HG03442 (cell line): Measurements from ENCODE around the gene ZNF43.
"Not testable (repeated sequence)": the region's sequence is repeated elsewhere in the genome, so short reads cannot be mapped to it uniquely, and the experiment has no call there.

Experiments used
- ATAC-seq: cut with Tn5 transposase; IDR thresholded peaks from one replicate; pipeline ENCODE4 v1.9.1; 2021; ENCODE audit warnings: mild to moderate bottlenecking, moderate library complexity; ENCODE audit not compliant: unreplicated experiment

ZNF43 gene

GRCh38 chr19:21835810-21836444 is at the start of gene ZNF43:
ZNF43 (minus strand) TSS chr19:21836182; CDS start chr19:21836038, 144 bp downstream.
- peak; percentile 94 for ATAC-seq

- not testable (repeated sequence) for ATAC-seq
These were observed 49.5 kb upstream of the ZNF43 start for GRCh38 chr19:21885516-21885915.

- ATAC-seq: not testable (repeated sequence)
These were observed 48.8 kb upstream of the ZNF43 start for GRCh38 chr19:21884786-21885185.

GRCh38 chr19:21883516-21883915 is 47.5 kb upstream of the ZNF43 start:
- no peak for ATAC-seq

- ATAC-seq: not testable (repeated sequence)
These were observed 44.8 kb upstream of the ZNF43 start for GRCh38 chr19:21880761-21881160.

GRCh38 chr19:21878646-21879045 is 42.7 kb upstream of the ZNF43 start:
- ATAC-seq: no peak

- ATAC-seq: no peak
These were observed 42.0 kb upstream of the ZNF43 start for GRCh38 chr19:21877976-21878375.

- not testable (repeated sequence) for ATAC-seq
These were observed 40.6 kb upstream of the ZNF43 start for GRCh38 chr19:21876608-21877007.

GRCh38 chr19:21856773-21857514 is 21.0 kb upstream of the ZNF43 start:
- ATAC-seq: no peak

- peak; percentile 97 for ATAC-seq
These were observed 15.8 kb upstream of the ZNF43 start for GRCh38 chr19:21851596-21852345.

GRCh38 chr19:21850656-21851255 is 14.8 kb upstream of the ZNF43 start:
- ATAC-seq: no peak

- no peak for ATAC-seq
These were observed 12.7 kb upstream of the ZNF43 start for GRCh38 chr19:21848706-21849105.

- ATAC-seq: no peak
These were observed 7.1 kb upstream of the ZNF43 start for GRCh38 chr19:21843081-21843480.

- ATAC-seq: no peak
These were observed 5.6 kb upstream of the ZNF43 start for GRCh38 chr19:21841488-21842097.

- no peak for ATAC-seq
These were observed 5.1 kb upstream of the ZNF43 start for GRCh38 chr19:21841081-21841480.

GRCh38 chr19:21839976-21840375 is 4.0 kb upstream of the ZNF43 start:
- ATAC-seq: no peak

- no peak for ATAC-seq
These were observed 2.7 kb upstream of the ZNF43 start for GRCh38 chr19:21838646-21839045.

- no peak for ATAC-seq
These were observed 563 bp downstream of the ZNF43 start for GRCh38 chr19:21835429-21835809.

- ATAC-seq: no peak
These were observed 2.2 kb downstream of the ZNF43 start for GRCh38 chr19:21833733-21834132.

- ATAC-seq: no peak
These were observed 11.3 kb downstream of the ZNF43 start for GRCh38 chr19:21824679-21825078.

- ATAC-seq: no peak
These were observed 12.8 kb downstream of the ZNF43 start for GRCh38 chr19:21823224-21823623.
